Neural crest cell (in vitro differentiated cells): ENCODE data around the gene PRKG1. TPM values are rescaled to one million over a fixed set of nuclear protein-coding genes. Genes with fewer than 3 reads are reported as not detected.

Experiments used
- DNase-seq: peaks from one replicate; pipeline ENCODE4 v3.0.0; 2021; ENCODE audit warnings: low read depth, mixed read lengths, low spot score
- H3K27ac Mint-ChIP-seq: one replicate; pipeline ENCODE4 v1.8.0; 2021; ENCODE audit warnings: mild to moderate bottlenecking, mixed read lengths; ENCODE audit not compliant: unreplicated experiment
- H3K27me3 Mint-ChIP-seq: 2 replicates; pipeline ENCODE4 v1.8.0; 2021; ENCODE audit warnings: low read depth, mild to moderate bottlenecking, mixed read lengths
- H3K36me3 Mint-ChIP-seq: 2 replicates; pipeline ENCODE4 v1.8.0; 2021; ENCODE audit warnings: low read depth, mild to moderate bottlenecking, mixed read lengths
- H3K4me1 Mint-ChIP-seq: 2 replicates; pipeline ENCODE4 v1.8.0; 2021; ENCODE audit warnings: mixed read lengths
- H3K4me3 Mint-ChIP-seq: one replicate; pipeline ENCODE4 v1.8.0; 2021; ENCODE audit warnings: mild to moderate bottlenecking, mixed read lengths
- H3K9me3 Mint-ChIP-seq: 2 replicates; pipeline ENCODE4 v1.8.0; 2021; ENCODE audit warnings: mixed read lengths
- CTCF ChIP-seq: fragments of 200-600 bp; sonication (generic); conservative IDR thresholded peaks from 2 replicates; pipeline ENCODE4 v1.5.0; 2021; ENCODE audit warnings: antibody characterized with exemption, mild to moderate bottlenecking
- total RNA-seq: library from RNA; stranded (reverse); gene quantifications from 2 replicates; pipeline ENCODE4 v1.2.1, GENCODE V29; 2021

Gene PRKG1
- total RNA-seq, 1 donor from 2014 or later, result 4.4 TPM

DNA sequence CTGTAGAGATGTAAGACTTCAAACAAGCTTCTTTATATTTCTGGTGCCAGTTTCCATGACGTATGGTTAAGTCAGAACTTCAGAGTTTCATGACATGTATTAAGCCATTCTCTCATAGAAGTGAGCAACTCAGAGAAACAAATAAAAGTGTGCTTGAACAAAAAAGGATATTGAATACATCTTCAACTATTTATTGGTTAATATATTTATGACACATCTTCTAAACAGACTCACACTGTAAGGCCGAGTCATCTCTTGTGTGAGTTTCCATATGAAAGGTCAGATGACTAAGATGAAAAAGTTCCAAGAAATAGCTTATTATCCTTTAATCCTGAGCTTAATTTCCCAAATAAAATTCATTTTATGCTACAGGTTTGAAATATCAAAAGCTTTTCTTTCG, 730.6 kb downstream of the PRKG1 start:
- no peak overlapping the region for H3K4me3 Mint-ChIP-seq
- peaks cover 11% of the 10 kb centered on the region for H3K4me1 Mint-ChIP-seq
- no peak for DNase-seq
- no peak for TF ChIP-seq CTCF
- H3K9me3 Mint-ChIP-seq, result peaks cover 2% of the 10 kb centered on the region
- no peaks in the 10 kb centered on the region for H3K27me3 Mint-ChIP-seq
- no peaks in the 10 kb centered on the region for H3K36me3 Mint-ChIP-seq
- no peak overlapping the region for H3K27ac Mint-ChIP-seq

- no peaks in the 10 kb centered on the region for H3K9me3 Mint-ChIP-seq
- peaks cover 11% of the 10 kb centered on the region for H3K4me1 Mint-ChIP-seq
- H3K4me3 Mint-ChIP-seq, result no peak overlapping the region
- no peak for DNase-seq
- TF ChIP-seq CTCF, result no peak
- no peaks in the 10 kb centered on the region for H3K27me3 Mint-ChIP-seq
- H3K27ac Mint-ChIP-seq, result no peak overlapping the region
- H3K36me3 Mint-ChIP-seq, result no peaks in the 10 kb centered on the region
Observed at GRCh38 chr10:51806079-51806835, 732.0 kb downstream of the PRKG1 start.

DNA sequence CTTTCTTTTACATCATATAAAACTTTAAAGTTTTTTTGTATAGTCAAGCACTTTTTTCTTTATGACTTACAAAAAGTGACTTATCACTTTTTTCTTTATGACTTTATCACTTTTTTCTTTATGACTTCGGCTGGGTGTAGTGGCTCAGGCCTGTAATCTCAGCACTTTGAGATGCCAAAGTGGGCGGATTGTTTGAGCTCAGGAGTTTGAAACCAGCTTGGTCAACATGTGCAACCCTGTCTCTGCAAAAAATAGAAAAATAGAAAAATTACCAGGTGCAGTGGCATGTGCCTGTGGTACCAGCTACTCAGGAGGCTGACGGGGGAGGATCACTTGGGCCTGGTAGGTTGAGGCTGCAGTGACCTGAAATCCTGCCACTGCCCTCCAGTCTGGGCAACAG, 733.9 kb downstream of the PRKG1 start:
- no peaks in the 10 kb centered on the region for H3K27me3 Mint-ChIP-seq
- no peak for TF ChIP-seq CTCF
- peaks cover 11% of the 10 kb centered on the region for H3K4me1 Mint-ChIP-seq
- no peak for DNase-seq
- H3K27ac Mint-ChIP-seq, result no peak overlapping the region
- no peak overlapping the region for H3K4me3 Mint-ChIP-seq
- no peaks in the 10 kb centered on the region for H3K9me3 Mint-ChIP-seq
- no peaks in the 10 kb centered on the region for H3K36me3 Mint-ChIP-seq

- Mint-ChIP-seq H3K9me3 (no peaks in the 10 kb centered on the region), H3K36me3 (no peaks in the 10 kb centered on the region), H3K27ac (no peak overlapping the region), H3K4me3 (no peak overlapping the region), H3K4me1 (peaks cover 22% of the 10 kb centered on the region), H3K27me3 (no peaks in the 10 kb centered on the region)
- no peak for TF ChIP-seq CTCF
- no peak for DNase-seq
Observed at GRCh38 chr10:51815723-51816122, 741.4 kb downstream of the PRKG1 start.

DNA sequence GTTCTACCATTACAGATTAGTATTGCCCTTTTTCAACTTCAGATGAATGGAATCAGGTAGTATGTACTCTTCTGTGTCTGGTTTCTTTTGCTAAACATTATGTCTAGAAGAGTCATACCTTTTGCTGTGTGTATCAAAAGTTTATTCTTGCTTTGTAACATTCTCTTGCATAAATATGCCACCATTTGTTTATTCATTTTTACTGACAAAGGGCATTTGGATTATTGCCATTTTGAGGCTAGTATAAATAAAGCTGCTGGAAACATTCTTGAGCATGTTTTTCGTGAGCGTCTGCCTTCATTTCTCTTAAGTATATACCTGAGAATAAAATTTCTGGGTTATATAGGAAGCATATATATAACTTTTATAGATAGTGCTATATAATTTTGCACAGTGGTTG, 746.8 kb downstream of the PRKG1 start:
- Mint-ChIP-seq H3K27ac (no peak overlapping the region), H3K36me3 (no peaks in the 10 kb centered on the region), H3K4me1 (peaks cover 3% of the 10 kb centered on the region)

More for the DNA sequence above, 746.8 kb downstream of the PRKG1 start:
- Mint-ChIP-seq H3K9me3 (no peaks in the 10 kb centered on the region), H3K27me3 (no peaks in the 10 kb centered on the region), H3K4me3 (no peak overlapping the region)
- no peak for DNase-seq
- no peak for TF ChIP-seq CTCF
